Measurements from ENCODE around the gene CCDC73.
"Not testable (repeated sequence)": the region's sequence is repeated elsewhere in the genome, so short reads cannot be mapped to it uniquely, and the experiment has no call there.

The CCDC73 gene

GRCh38 chr11:32794439-32794838 is at the start of gene CCDC73:
TSS of gene CCDC73 (minus strand) at chr11:32794662. CDS start at chr11:32760243, 34,419 bp downstream.
- no peak for ATAC-seq
- Mint-ChIP-seq H3K27me3 (no peaks in the 10 kb centered on the region), H3K4me1 (peaks cover 7% of the 10 kb centered on the region), H3K27ac (no peak within 1 kb of the TSS), H3K9me3 (no peaks in the 10 kb centered on the region), H3K36me3 (no peaks in the 10 kb centered on the region), H3K4me3 (no peak within 1 kb of the TSS)

GRCh38 chr11:32843544-32843943 is 49.1 kb upstream of the CCDC73 start:
- H3K4me1 Mint-ChIP-seq = no peaks in the 10 kb centered on the region
- no peak for ATAC-seq
- H3K9me3 Mint-ChIP-seq = peaks cover 3% of the 10 kb centered on the region
- peaks cover 9% of the 10 kb centered on the region for H3K27me3 Mint-ChIP-seq
- no peak overlapping the region for H3K27ac Mint-ChIP-seq
- no peaks in the 10 kb centered on the region for H3K36me3 Mint-ChIP-seq
- no peak overlapping the region for H3K4me3 Mint-ChIP-seq

- Mint-ChIP-seq H3K27me3 (peaks cover 9% of the 10 kb centered on the region), H3K36me3 (no peaks in the 10 kb centered on the region), H3K4me3 (no peak overlapping the region), H3K27ac (no peak overlapping the region), H3K4me1 (no peaks in the 10 kb centered on the region), H3K9me3 (no peaks in the 10 kb centered on the region)
- ATAC-seq = no peak
Observed at GRCh38 chr11:32840587-32840986, 46.1 kb upstream of the CCDC73 start.

GRCh38 chr11:32839308-32839707 is 44.8 kb upstream of the CCDC73 start:
- H3K36me3 Mint-ChIP-seq = no peaks in the 10 kb centered on the region
- H3K9me3 Mint-ChIP-seq = no peaks in the 10 kb centered on the region
- ATAC-seq = no peak
- H3K27ac Mint-ChIP-seq = no peak overlapping the region
- no peaks in the 10 kb centered on the region for H3K4me1 Mint-ChIP-seq
- H3K27me3 Mint-ChIP-seq = peaks cover 9% of the 10 kb centered on the region
- H3K4me3 Mint-ChIP-seq = no peak overlapping the region

GRCh38 chr11:32838505-32839274 is 44.2 kb upstream of the CCDC73 start:
- Mint-ChIP-seq H3K27ac (no peak overlapping the region), H3K9me3 (no peaks in the 10 kb centered on the region), H3K27me3 (peaks cover 5% of the 10 kb centered on the region), H3K36me3 (no peaks in the 10 kb centered on the region), H3K4me1 (no peaks in the 10 kb centered on the region), H3K4me3 (no peak overlapping the region)
- ATAC-seq = peak; percentile 45

GRCh38 chr11:32836946-32837345 is 42.5 kb upstream of the CCDC73 start:
- H3K4me1 Mint-ChIP-seq = no peaks in the 10 kb centered on the region
- ATAC-seq = no peak
- no peak overlapping the region for H3K27ac Mint-ChIP-seq
- H3K4me3 Mint-ChIP-seq = no peak overlapping the region
- no peaks in the 10 kb centered on the region for H3K9me3 Mint-ChIP-seq
- H3K36me3 Mint-ChIP-seq = no peaks in the 10 kb centered on the region
- peaks cover 10% of the 10 kb centered on the region for H3K27me3 Mint-ChIP-seq

- H3K9me3 Mint-ChIP-seq = no peaks in the 10 kb centered on the region
- no peak for ATAC-seq
- H3K4me3 Mint-ChIP-seq = no peak overlapping the region
- H3K4me1 Mint-ChIP-seq = peaks cover 6% of the 10 kb centered on the region
- H3K27ac Mint-ChIP-seq = no peak overlapping the region
- peaks cover 24% of the 10 kb centered on the region for H3K27me3 Mint-ChIP-seq
- H3K36me3 Mint-ChIP-seq = no peaks in the 10 kb centered on the region
Observed at GRCh38 chr11:32833921-32834320, 39.5 kb upstream of the CCDC73 start.

GRCh38 chr11:32831221-32831620 is 36.8 kb upstream of the CCDC73 start:
- peaks cover 7% of the 10 kb centered on the region for H3K4me1 Mint-ChIP-seq
- no peaks in the 10 kb centered on the region for H3K9me3 Mint-ChIP-seq
- H3K27ac Mint-ChIP-seq = no peak overlapping the region
- H3K27me3 Mint-ChIP-seq = peaks cover 32% of the 10 kb centered on the region
- no peak for ATAC-seq
- H3K4me3 Mint-ChIP-seq = no peak overlapping the region
- H3K36me3 Mint-ChIP-seq = no peaks in the 10 kb centered on the region

- Mint-ChIP-seq H3K9me3 (no peaks in the 10 kb centered on the region), H3K4me3 (no peak overlapping the region), H3K27ac (no peak overlapping the region), H3K27me3 (peaks cover 32% of the 10 kb centered on the region), H3K36me3 (no peaks in the 10 kb centered on the region), H3K4me1 (peaks cover 7% of the 10 kb centered on the region)
- no peak for ATAC-seq
Observed at GRCh38 chr11:32830796-32831195, 36.3 kb upstream of the CCDC73 start.

GRCh38 chr11:32830413-32830738 is 35.9 kb upstream of the CCDC73 start:
- Mint-ChIP-seq H3K4me3 (peak overlapping the region; percentile 88), H3K36me3 (no peaks in the 10 kb centered on the region), H3K27ac (no peak overlapping the region), H3K9me3 (no peaks in the 10 kb centered on the region), H3K27me3 (peaks cover 32% of the 10 kb centered on the region), H3K4me1 (peaks cover 7% of the 10 kb centered on the region)
- ATAC-seq = no peak

GRCh38 chr11:32829680-32830412 is 35.4 kb upstream of the CCDC73 start, which contains the start of gene PRRG4:
TSS of gene PRRG4 (plus strand) at chr11:32829927. CDS start at chr11:32830530, 603 bp downstream.
- Mint-ChIP-seq H3K27ac (peak within 1 kb of the TSS; percentile 75), H3K36me3 (no peaks in the 10 kb centered on the region), H3K27me3 (peaks cover 32% of the 10 kb centered on the region), H3K4me1 (peaks cover 7% of the 10 kb centered on the region), H3K9me3 (no peaks in the 10 kb centered on the region), H3K4me3 (peak within 1 kb of the TSS; percentile 88)
- peak; percentile 83 for ATAC-seq

GRCh38 chr11:32829157-32829679 is 34.8 kb upstream of the CCDC73 start:
- H3K36me3 Mint-ChIP-seq = no peaks in the 10 kb centered on the region
- H3K4me1 Mint-ChIP-seq = peaks cover 7% of the 10 kb centered on the region
- no peaks in the 10 kb centered on the region for H3K9me3 Mint-ChIP-seq
- H3K27me3 Mint-ChIP-seq = peaks cover 32% of the 10 kb centered on the region
- H3K27ac Mint-ChIP-seq = peak overlapping the region; percentile 75
- peak; percentile 57 for ATAC-seq
- peak overlapping the region; percentile 88 for H3K4me3 Mint-ChIP-seq

- no peaks in the 10 kb centered on the region for H3K9me3 Mint-ChIP-seq
- no peak for ATAC-seq
- peaks cover 32% of the 10 kb centered on the region for H3K27me3 Mint-ChIP-seq
- no peak overlapping the region for H3K27ac Mint-ChIP-seq
- H3K36me3 Mint-ChIP-seq = no peaks in the 10 kb centered on the region
- no peak overlapping the region for H3K4me3 Mint-ChIP-seq
- peaks cover 9% of the 10 kb centered on the region for H3K4me1 Mint-ChIP-seq
Observed at GRCh38 chr11:32827276-32827675, 32.8 kb upstream of the CCDC73 start.

- H3K4me3 Mint-ChIP-seq = no peak overlapping the region
- no peak for ATAC-seq
- H3K9me3 Mint-ChIP-seq = no peaks in the 10 kb centered on the region
- no peaks in the 10 kb centered on the region for H3K36me3 Mint-ChIP-seq
- peaks cover 31% of the 10 kb centered on the region for H3K27me3 Mint-ChIP-seq
- no peak overlapping the region for H3K27ac Mint-ChIP-seq
- H3K4me1 Mint-ChIP-seq = peaks cover 15% of the 10 kb centered on the region
Observed at GRCh38 chr11:32826113-32826512, 31.7 kb upstream of the CCDC73 start.

GRCh38 chr11:32823617-32824016 is 29.2 kb upstream of the CCDC73 start:
- not testable (repeated sequence) for H3K4me1 Mint-ChIP-seq, H3K27ac Mint-ChIP-seq, H3K36me3 Mint-ChIP-seq, H3K4me3 Mint-ChIP-seq, ATAC-seq, H3K9me3 Mint-ChIP-seq
- peaks cover 23% of the 10 kb centered on the region for H3K27me3 Mint-ChIP-seq

Measured in stimulated activated memory B cell treated with anti-CD40 and anti-IgM and Interleukin-4, amounts not matched to agents 10 μg/mL and 1 μg/mL and 100 μg/mL, for 72 hours (primary cell).